LNCaP clone FGC (cell line): Measurements from ENCODE around the gene MAPK12.

ENCODE experiments used
- DNase-seq: peaks from one replicate; pipeline ENCODE4 v3.0.0-alpha.2; 2011; ENCODE audit warnings: low read depth
- H3K4me3 ChIP-seq: 2 replicates; pipeline ENCODE4 v1.5.1; 2011; ENCODE audit warnings: mild to moderate bottlenecking, low read depth, low read length, control low read depth
- CTCF ChIP-seq: IDR thresholded peaks from 2 replicates; pipeline ENCODE4 v1.5.1; 2012; ENCODE audit warnings: mild to moderate bottlenecking; ENCODE audit not compliant: control insufficient read depth, insufficient read depth; ENCODE audit errors: extremely low read depth

The MAPK12 gene

GRCh38 chr22:50238755-50239154 is 22.7 kb downstream of the MAPK12 start:
- no peak overlapping the region for H3K4me3 ChIP-seq
- no peak for TF ChIP-seq CTCF
- DNase-seq, result no peak

GRCh38 chr22:50236731-50237409 is 24.6 kb downstream of the MAPK12 start:
- peak; percentile 55 for TF ChIP-seq CTCF
- no peak for DNase-seq
- no peak overlapping the region for H3K4me3 ChIP-seq

GRCh38 chr22:50233223-50233622 is 28.3 kb downstream of the MAPK12 start:
- TF ChIP-seq CTCF, result no peak
- DNase-seq, result no peak
- H3K4me3 ChIP-seq, result no peak overlapping the region

GRCh38 chr22:50232481-50233151 is 28.9 kb downstream of the MAPK12 start:
- no peak for DNase-seq
- no peak overlapping the region for H3K4me3 ChIP-seq
- TF ChIP-seq CTCF, result no peak

GRCh38 chr22:50229370-50229769 is 32.1 kb downstream of the MAPK12 start:
- no peak for DNase-seq
- no peak for TF ChIP-seq CTCF
- no peak overlapping the region for H3K4me3 ChIP-seq

- no peak for DNase-seq
- no peak for TF ChIP-seq CTCF
- H3K4me3 ChIP-seq, result no peak overlapping the region
Observed at GRCh38 chr22:50228366-50228765, 33.1 kb downstream of the MAPK12 start.
